UCSD-AML1 (cell line): ENCODE measurements around the gene KAT8.
"Not testable (repeated sequence)": the region's sequence is repeated elsewhere in the genome, so short reads cannot be mapped to it uniquely, and the experiment has no call there.

Experiments
- DNase-seq: peaks from one replicate; lab custom pipeline; 2025; ENCODE audit not compliant: unreplicated experiment; lab: John Stamatoyannopoulos, UW

The KAT8 gene

GRCh38 chr16:31083556-31083955 is 33.9 kb upstream of the KAT8 start:
- DNase-seq: no peak

DNA sequence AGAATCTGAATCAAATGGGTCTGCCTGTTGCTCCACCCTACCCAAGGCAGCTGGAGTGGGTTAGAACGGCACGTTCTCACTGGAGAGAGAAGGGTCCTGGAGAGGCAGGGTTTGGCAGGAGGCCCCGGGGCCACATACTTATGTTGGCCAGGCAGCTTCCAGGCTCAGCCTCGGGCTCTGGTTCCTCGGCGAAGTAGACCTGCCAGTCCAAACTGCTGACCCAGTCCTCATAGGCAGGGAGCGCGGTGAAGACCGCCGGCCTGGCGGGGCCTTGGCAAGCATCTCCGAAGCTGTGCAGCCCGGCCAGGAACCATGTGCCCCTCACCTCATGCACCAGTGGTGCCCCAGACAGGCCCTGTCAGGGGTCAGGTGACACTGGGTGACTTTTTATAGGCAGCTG is 33.5 kb upstream of the KAT8 start:
- DNase-seq: no peak

- no peak for DNase-seq
Observed at GRCh38 chr16:31084584-31085302, 32.7 kb upstream of the KAT8 start.

DNA sequence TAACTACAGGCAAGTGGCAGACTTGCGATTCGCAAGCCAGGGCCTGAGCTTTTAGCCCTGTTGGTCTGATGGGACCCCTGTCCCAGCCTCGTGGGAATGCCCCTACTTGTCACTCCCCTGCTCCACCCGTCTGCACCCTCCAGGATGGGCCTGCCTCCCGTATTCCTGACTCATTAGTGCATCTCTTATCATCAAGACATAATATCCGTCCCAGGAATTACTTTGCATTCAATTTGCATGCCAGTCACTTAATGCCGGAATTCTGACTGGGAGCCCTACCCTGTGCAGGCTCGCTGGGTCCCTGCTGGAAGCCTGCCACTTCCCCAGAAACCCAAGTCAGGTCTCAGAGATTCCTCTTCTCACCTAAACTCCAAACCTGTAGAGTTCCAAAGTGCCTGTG is 32.1 kb upstream of the KAT8 start:
- no peak for DNase-seq

DNA sequence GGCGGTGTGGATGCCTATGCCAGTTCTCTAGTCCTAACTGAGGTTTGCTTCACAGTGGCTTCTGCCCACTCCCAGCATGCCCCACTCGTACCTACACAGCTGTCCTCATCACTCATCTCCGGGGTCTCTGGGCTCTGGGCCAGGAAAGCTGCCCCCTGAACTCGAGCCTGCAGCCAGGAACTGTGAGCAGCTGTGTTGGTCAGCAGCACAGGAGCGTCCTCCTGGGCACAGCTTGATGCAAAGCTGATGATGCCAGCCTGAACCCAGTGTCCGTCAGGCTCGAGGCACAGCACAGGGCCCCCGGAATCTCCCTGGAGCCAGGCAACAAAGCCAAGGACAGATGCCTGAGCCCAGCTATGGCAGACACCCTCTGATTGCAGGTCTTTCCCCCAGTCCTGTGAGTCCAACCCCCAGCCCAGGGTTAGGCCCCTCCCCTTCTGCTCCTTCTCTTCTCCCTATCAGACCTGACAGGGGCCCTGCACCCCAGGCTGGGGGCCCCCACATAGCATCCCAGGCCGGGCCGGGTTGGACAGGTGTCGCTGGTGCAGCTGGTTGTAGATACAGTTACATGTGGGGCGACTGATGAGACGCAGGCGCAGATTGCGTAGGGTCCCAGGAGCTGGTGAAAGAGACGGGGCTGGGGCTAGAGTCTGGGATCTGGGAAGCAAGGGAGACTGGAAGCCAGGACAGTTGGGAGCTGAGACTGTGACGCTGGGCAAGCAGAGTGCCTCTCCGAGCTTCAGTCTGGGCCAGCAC is 31.4 kb upstream of the KAT8 start:
- DNase-seq: no peak

GRCh38 chr16:31086629-31086906 is 30.9 kb upstream of the KAT8 start:
- DNase-seq: no peak

GRCh38 chr16:31087481-31087880 is 30.0 kb upstream of the KAT8 start:
- DNase-seq: no peak

- no peak for DNase-seq
Observed at GRCh38 chr16:31087971-31088370, 29.5 kb upstream of the KAT8 start.

DNA sequence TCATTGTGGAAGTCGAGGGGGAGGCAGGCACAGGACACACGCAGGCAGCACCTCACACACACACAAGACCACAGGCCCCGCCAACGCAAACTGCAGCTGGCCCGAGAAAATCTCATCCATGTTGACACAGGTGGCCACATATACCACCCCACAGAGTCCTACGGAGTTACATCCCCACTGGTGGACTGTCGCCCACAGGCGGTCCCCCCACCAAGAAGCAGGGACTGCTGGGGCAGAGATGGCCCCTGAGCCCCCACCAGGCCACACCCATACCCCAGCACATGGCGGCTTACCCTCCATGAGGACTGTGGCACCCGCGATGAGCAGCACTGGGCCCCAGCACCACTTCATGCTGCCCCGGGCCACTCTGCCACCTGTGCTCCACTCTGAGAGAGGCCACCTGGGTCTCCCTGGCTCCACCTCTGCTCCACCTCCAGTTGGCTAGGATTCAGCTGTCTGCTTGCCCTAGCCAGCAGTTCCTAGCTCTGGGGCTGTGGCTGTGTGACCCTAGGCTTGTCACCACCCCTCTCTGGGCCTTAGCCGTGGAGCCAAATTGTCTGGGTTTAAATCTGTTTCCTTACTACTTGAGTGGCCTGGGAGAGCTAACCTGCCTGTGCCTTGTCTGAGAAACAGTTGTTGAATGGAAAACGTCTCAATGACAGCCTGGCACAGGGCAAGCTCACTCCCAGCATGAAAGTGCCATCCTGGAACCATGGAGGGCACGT is 28.8 kb upstream of the KAT8 start, which contains the start of gene PRSS53:
Gene PRSS53 (minus strand): TSS at position 485 of the 725 bp plus-strand sequence. CDS start 134 bp downstream, at position 351.
- no peak for DNase-seq

- no peak for DNase-seq
Observed at GRCh38 chr16:31089199-31089598, 28.3 kb upstream of the KAT8 start.

DNA sequence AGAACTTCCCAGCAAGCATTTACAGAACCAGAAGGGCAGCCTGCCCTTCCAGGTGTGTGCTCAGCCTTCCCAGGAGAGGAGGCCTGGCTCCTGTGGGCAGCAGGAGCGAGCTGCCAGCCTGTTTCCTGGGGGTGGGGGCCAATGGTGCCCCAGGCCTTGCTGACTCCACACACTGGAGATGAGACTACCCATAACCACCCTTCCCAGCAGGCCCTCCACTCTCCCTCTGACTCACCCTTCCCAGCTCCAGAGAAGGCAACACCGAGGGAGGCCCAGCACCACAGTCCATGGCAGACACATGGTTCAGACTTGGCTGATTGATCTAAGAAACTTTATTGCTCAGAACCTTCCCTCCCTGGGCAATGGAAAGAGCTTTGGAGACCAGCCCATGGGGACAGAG is 26.9 kb upstream of the KAT8 start:
- DNase-seq: no peak

- no peak for DNase-seq
Observed at GRCh38 chr16:31092330-31092729, 25.1 kb upstream of the KAT8 start.

- DNase-seq: no peak
Observed at GRCh38 chr16:31093132-31093703, 24.2 kb upstream of the KAT8 start.

DNA sequence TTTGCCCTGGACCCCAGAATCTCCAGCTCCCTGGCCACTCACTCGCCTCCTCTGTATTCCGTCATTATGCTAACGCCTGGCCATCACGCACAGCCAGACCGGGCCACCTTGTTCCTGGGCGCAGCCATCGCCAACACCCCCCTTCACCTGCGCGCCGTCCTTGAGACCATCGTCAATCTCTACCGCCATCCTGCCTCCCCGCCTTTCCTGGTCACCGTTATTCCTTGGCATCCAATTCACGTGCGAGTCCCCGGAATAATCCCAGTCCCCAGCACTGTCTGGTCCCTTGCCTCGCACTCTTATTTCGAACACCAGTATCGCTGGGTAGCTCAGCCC is 23.4 kb upstream of the KAT8 start:
- DNase-seq: no peak

DNA sequence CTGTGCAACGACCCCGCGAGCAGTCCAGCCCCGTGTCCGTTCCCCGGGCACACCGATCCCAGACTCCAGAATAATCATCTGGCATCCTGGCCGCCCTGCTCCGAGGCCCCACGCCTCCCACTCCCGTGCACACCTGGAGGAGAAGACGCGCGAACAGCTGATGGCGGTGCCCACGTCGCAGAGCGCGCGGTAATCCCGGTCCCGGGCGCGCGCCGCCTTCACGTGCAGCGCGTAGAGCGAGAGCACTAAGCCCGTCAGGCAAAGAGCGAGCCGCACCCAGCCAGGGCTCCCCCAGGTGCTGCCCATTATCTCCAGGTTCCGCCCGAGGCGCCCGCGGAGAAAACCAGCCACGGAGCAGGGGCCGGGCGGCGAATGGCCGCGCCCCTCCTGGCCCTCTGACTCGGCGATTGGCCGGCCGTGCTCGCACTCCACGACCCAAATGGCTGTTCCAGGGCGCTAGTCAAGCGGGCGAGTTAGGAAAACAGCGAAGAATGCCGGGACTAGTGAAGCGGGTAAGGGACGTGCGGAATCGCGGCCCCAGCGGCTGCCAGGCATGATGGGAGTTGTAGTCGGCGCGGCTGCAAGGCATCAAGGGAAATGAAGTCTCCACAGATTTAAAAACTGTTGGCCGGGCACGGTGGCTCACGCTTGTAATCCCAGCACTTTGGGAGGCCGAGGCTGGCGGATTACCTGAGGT is 22.9 kb upstream of the KAT8 start, which contains the start of gene VKORC1:
Gene VKORC1 (minus strand): TSS at position 374 of the 697 bp plus-strand sequence. CDS start 68 bp downstream, at position 306.
- DNase-seq: peak; percentile 95

DNA sequence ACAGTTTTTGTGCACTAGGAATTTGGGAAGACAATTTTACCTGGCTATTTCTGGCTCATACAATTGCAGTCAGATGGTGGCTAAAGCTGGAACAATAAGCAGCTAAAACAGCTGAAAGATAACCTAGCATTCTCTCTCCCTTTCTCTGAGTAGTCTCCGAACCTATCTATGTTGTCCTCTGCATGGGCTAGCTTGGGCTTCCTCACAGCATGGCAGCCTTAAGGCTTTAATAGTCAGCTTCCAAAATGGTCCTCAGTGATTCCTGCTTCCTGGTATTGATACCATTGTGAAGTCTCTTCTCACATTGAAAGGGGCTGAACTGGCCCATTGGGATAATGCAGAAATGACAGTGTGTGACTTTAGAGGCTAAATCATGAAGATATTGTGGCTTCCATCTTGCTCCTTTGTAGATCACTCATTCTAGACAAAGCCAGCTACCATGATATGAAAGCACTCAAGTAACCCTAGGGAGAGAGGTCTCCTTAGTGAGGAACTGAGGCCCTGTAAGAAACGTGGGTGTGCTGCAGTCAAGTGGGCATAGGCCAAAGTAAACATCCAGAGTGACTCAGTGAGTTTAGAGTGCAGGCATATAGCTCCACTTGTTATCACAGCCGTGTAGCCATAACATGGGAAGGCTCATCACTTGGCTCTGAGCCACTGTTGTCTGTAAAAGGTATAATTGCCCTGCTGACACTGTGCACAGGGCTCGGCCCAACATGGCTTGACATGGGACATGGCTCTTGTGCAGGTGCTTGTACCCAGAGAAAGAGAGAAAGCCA is 17.4 kb upstream of the KAT8 start:
- DNase-seq: no peak

DNA sequence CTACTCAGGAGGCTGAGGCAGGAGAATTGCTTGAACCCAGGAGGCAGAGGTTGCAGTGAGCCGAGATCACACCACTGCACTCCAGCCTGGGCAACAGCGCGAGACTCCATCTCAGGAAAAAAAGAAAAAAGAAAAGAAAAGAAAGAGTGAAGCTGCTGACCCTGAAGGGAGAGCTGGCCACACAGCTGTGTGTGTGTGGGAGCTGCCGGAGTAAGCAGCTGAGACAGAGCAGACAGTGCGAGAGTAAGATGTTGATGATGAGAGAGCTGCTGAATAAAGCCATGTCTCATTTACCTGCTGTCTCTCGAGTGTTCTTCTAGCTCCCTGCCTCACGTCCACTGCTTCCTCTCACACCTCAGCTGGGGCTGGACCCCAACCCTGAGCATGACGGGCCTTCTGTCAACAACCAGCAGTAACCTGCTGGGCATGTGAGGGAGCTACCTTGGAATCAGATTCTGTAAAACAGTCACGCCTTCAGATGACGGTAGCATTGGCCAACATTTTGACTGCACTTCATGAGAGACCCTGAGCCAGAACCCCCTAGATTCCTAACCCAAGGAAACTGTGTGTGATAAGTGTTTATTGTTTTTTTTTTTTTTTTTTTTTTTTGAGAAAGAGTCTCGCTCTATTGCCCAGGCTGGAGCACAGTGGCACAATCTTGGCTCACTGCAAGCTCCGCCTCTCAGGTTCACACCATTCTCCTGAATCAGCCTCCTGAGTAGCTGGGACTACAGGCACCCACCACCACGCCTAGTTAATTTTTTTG is 16.4 kb upstream of the KAT8 start:
- not testable (repeated sequence) for DNase-seq

GRCh38 chr16:31105677-31106213 is 11.7 kb upstream of the KAT8 start:
- DNase-seq: peak; percentile 82
